SK-N-MC (cell line): ENCODE data around the gene GALP.
"Not testable (repeated sequence)": the region's sequence is repeated elsewhere in the genome, so short reads cannot be mapped to it uniquely, and the experiment has no call there.

Source experiments
- DNase-seq: peaks from one replicate; pipeline ENCODE4 v3.0.0-alpha.2; 2011; ENCODE audit warnings: low read depth, low spot score
- H3K27ac ChIP-seq: fragments of 200-600 bp; sonication (generic); 2 replicates; pipeline ENCODE4 v1.5.1; 2016; ENCODE audit warnings: mixed run types
- H3K36me3 ChIP-seq: fragments of 200-600 bp; sonication (generic); 2 replicates; pipeline ENCODE4 v1.6.1; 2017; ENCODE audit warnings: antibody characterized with exemption, low read length, mixed read lengths; ENCODE audit not compliant: insufficient read depth
- H3K4me3 ChIP-seq: fragments of 200-600 bp; sonication (generic); 2 replicates; pipeline ENCODE4 v1.5.1; 2016
- H3K9ac ChIP-seq: fragments of 200-600 bp; sonication (generic); 2 replicates; pipeline ENCODE4 v1.8.0; 2017; ENCODE audit warnings: mixed run types, mixed read lengths; ENCODE audit not compliant: insufficient read length
- H3K9me3 ChIP-seq: fragments of 200-600 bp; sonication (generic); 2 replicates; pipeline ENCODE4 v1.6.1; 2017; ENCODE audit warnings: low read depth, mild to moderate bottlenecking, antibody characterized with exemption, low read length, moderate library complexity, mixed read lengths
- EZH2 ChIP-seq: fragments of 200-600 bp; sonication (generic); IDR thresholded peaks from one replicate; pipeline ENCODE4 v1.6.1; 2017; ENCODE audit warnings: antibody characterized with exemption
- FOXP2 ChIP-seq: optimal IDR thresholded peaks from 2 replicates; pipeline ENCODE3; 2011; ENCODE audit warnings: mild to moderate bottlenecking, moderate library complexity; ENCODE audit not compliant: insufficient read depth; ENCODE audit errors: extremely low read length, control extremely low read depth
- POLR2AphosphoS5 ChIP-seq: IDR thresholded peaks from 2 replicates; pipeline ENCODE4 v1.6.1; 2012; ENCODE audit warnings: mild to moderate bottlenecking, low read depth, low read length, borderline replicate concordance

GALP gene

DNA sequence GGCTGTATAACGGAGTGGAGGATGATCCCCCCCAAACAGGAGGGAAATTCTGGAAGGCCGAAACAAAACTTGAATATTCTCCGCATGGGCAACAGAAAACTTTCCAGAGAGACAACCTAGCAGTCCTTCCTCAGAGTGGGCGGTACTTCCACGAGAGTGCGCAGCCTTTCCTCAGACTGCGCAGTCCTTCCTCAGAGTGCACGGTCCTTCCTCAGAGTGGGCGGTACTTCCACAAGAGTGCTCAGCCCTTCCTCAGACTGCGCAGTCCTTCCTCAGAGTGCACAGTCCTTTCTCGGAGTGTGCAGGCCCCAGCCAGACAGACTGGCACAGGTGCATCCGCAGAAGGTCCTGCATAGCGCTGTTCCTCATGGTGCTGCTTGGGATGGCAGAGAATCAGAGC lies 12.7 kb upstream of the GALP start:
- no peak overlapping the region for H3K9ac ChIP-seq
- TF ChIP-seq FOXP2 (no peak), POLR2AphosphoS5 (no peak), EZH2 (no peak)
- no peak overlapping the region for H3K27ac ChIP-seq
- no peak for DNase-seq
- peaks cover 7% of the 10 kb centered on the region; the same call in 1 of the 2 replicates for H3K36me3 ChIP-seq
- no peaks in the 10 kb centered on the region for H3K9me3 ChIP-seq
- H3K4me3 ChIP-seq: no peak overlapping the region

DNA sequence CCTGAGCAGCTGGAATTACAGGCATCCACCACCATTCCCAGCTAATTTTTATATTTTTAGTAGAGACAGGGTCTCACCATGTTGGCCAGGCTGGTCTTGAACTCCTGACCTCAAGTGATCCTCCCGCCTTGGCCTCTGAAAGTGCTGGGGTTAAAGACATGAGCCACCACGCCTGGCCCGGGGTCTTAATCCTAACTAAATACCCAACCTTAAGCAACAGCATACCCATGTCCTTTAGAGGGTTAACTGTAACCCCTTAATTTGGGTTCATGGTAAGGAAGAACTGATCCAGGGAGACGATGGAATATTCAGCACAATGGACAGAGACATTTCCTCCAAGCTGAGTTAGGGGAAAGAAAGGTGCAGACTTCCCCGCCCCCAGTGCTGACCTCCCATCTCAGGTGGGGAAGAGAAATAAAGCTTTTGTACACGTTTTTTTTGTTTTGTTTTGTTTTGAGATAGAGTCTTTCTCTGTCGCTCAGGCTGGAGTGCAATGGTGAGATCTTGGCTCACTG lies 8.7 kb upstream of the GALP start:
- DNase-seq: no peak

DNA sequence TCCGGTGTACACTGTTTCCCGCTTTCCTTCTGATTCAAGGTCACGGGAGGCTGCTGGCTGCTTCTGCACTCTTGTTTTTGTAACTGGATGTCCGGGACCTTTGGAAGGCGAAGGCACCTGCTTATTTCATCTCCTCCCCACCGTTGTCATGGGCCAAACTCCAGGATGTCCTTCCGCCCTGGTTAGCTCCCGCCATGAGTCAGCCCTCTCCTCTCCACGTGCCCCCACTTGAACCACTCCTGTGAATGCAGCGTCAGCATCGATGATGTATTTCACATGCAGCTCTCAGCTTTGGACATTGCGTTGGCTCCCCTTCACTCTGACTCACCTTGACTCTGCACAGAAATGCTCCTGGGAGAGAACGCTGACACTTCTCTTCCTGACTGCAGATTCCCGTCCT lies 5.5 kb upstream of the GALP start:
- Histone ChIP-seq H3K36me3 (no peaks in the 10 kb centered on the region), H3K4me3 (no peak overlapping the region), H3K27ac (no peak overlapping the region), H3K9ac (no peak overlapping the region), H3K9me3 (no peaks in the 10 kb centered on the region)
- DNase-seq: no peak
- no peak for TF ChIP-seq FOXP2

More for the DNA sequence above, 8.7 kb upstream of the GALP start:
- H3K27ac ChIP-seq: no peak overlapping the region
- H3K9ac ChIP-seq: no peak overlapping the region
- H3K9me3 ChIP-seq: no peaks in the 10 kb centered on the region
- H3K36me3 ChIP-seq: no peaks in the 10 kb centered on the region
- TF ChIP-seq EZH2: no peak
- no peak for TF ChIP-seq POLR2AphosphoS5
- no peak for TF ChIP-seq FOXP2
- H3K4me3 ChIP-seq: no peak overlapping the region

DNA sequence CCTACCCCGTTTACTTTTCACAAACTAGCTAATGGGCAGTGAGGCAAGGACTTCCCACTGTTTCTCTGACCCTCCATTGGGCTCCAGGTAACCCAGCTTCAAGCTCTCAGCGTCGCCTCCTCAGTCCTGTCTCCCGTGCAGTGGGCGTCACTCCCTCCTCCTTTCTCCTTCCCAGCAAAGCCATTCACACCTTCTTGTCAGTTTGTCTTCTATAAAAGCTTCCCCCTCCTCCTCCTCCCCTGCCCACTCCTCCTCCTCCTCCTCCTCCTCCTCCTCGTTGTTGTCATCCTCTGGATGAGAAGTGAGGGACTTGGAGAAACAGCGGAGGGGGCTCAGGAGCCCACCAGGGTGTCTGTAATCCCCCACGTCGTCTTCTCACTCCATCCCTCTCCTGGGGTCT lies 1.7 kb upstream of the GALP start:
- no peaks in the 10 kb centered on the region for H3K9me3 ChIP-seq
- no peak for DNase-seq
- no peak overlapping the region for H3K4me3 ChIP-seq
- no peak overlapping the region for H3K27ac ChIP-seq
- H3K36me3 ChIP-seq: no peaks in the 10 kb centered on the region
- no peak overlapping the region for H3K9ac ChIP-seq
- TF ChIP-seq POLR2AphosphoS5 (no peak), FOXP2 (no peak), EZH2 (no peak)

DNA sequence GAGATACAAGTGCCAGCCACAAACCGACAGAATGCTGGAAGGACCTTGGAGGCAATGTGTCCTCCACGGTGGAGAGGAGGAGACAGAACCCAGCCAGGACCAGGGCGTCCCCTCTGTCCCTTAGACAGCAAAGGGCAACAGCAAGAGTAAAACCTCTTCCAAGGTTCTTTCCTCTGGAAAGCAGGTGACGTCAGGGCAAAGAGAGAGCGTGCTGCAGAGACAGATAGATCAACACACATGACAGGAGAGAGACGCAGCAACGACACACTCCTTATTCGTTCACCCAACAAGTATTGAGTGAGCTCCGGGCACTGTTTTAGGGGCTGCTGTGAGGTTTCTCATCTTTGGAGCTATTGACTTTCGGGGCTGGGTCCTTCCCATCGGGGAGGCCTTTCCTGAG lies 1.3 kb upstream of the GALP start:
- Histone ChIP-seq H3K36me3 (no peaks in the 10 kb centered on the region), H3K9me3 (no peaks in the 10 kb centered on the region), H3K9ac (no peak overlapping the region), H3K4me3 (no peak overlapping the region), H3K27ac (no peak overlapping the region)
- DNase-seq: no peak
- TF ChIP-seq EZH2 (no peak), FOXP2 (no peak), POLR2AphosphoS5 (no peak)

DNA sequence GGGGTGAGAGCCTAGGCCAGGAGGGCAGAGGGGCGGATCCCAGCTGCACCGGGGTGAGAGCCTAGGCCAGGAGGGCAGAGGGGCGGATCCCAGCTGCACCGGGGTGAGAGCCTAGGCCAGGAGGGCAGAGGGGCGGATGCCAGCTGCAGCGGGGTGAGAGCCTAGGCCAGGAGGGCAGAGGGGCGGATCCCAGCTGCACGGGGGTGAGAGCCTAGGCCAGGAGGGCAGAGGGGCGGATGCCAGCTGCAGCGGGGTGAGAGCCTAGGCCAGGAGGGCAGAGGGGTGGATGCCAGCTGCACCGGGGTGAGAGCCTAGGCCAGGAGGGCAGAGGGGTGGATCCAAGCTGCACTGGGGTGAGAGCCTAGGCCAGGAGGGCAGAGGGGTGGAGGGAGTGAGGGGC lies 502 bp downstream of the GALP start:
- DNase-seq, H3K9me3 ChIP-seq, H3K9ac ChIP-seq, H3K4me3 ChIP-seq, H3K36me3 ChIP-seq, H3K27ac ChIP-seq: not testable (repeated sequence)

DNA sequence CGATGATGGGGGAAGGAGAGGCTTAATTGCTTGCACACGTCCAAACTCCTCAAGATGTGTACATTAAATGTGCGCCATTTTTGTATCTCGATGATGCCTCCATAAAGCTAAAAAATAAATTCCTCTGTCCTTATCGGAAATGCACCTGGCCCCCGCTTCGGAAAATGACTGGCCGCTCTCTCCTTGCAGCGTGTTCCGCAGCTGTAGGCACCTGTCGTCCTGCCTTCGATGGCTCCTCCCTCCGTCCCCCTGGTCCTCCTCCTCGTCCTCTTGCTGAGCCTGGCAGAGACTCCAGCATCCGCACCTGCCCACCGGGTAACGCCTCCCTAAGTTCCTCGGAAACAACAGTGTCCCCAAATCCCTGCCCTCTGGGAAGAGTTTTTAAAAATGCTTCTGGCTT lies 1.1 kb downstream of the GALP start:
- no peak overlapping the region for H3K9ac ChIP-seq
- no peak for DNase-seq
- H3K36me3 ChIP-seq: no peaks in the 10 kb centered on the region
- no peaks in the 10 kb centered on the region for H3K9me3 ChIP-seq
- no peak overlapping the region for H3K4me3 ChIP-seq
- TF ChIP-seq FOXP2 (no peak), POLR2AphosphoS5 (no peak), EZH2 (no peak)
- H3K27ac ChIP-seq: no peak overlapping the region

DNA sequence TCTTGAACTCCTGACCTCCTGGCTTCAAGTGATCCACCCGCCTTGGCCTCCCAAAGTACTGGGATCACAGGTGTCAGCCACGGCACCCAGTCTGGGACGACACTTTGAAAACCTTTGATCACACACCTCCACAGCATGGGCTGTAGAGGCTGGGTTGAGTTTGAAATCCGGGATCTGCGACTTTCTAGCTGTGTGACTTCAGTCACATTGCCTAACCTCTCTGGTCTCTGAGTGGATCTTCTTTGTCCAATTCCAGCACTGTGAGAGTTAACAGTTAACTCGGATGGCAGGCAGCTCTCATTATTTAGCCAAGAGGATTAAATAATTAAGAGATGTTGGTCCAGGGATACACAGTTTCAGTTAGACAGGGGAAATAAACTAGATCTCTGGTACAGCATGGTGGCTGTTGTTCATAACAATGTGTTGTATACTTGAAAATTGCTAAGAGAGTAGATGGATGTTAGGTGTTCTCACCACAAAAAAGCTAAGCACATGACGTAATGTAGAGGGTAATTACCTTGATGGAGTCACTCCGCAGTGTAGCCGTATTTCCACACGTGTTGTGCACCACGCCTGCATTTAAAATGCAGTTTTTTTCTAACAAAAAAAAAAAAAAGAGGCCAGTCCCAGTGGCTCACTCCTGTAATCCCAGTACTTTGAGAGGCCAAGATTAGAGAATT lies 1.9 kb downstream of the GALP start:
- Histone ChIP-seq H3K4me3 (no peak overlapping the region), H3K9ac (no peak overlapping the region), H3K9me3 (no peaks in the 10 kb centered on the region), H3K27ac (no peak overlapping the region), H3K36me3 (no peaks in the 10 kb centered on the region)
- TF ChIP-seq EZH2 (no peak), POLR2AphosphoS5 (no peak), FOXP2 (no peak)
- no peak for DNase-seq

DNA sequence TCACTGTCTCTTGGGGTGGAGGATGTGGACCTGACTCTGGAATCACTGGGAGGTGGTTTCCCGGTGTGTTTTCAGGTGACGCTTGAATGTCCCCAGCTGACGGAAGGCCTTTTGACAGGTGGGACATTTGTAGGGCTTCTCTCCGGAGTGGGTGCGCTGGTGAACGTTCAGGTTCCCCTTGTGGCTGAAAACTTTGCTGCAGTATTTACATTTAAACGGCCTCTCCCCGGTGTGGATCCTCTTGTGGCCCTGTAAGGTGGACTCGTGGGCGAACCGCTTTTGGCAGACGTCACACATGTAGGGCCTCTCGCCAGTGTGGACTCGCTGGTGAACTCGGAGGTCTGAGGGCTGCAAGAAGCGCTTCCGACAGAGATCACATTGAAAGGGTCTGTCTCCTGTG lies 14.0 kb downstream of the GALP start:
- DNase-seq: no peak
- TF ChIP-seq POLR2AphosphoS5 (no peak), EZH2 (no peak), FOXP2 (no peak)
- Histone ChIP-seq H3K27ac (no peak overlapping the region), H3K9me3 (no peaks in the 10 kb centered on the region), H3K4me3 (no peak overlapping the region), H3K9ac (no peak overlapping the region), H3K36me3 (no peaks in the 10 kb centered on the region)
